ENCODE measurements around the gene GHR. TPM values are rescaled to one million over a fixed set of nuclear protein-coding genes. Genes with fewer than 3 reads are reported as not detected.

The GHR gene
- total RNA-seq, 3 donors from 2014 or later (not counting 1 experiment from before 2014, with no cell fraction given), result not detected

GRCh38 chr5:42494414-42494813 is 71.2 kb downstream of the GHR start:
- no peak for TF ChIP-seq CTCF (IDR thresholded peaks at IDR 0.05)
- Histone ChIP-seq H3K9me3 (ENCODE audit: control insufficient read depth, insufficient read depth, low read length) (no peaks in the 10 kb centered on the region), H3K4me1 (ENCODE audit: control insufficient read depth, insufficient read depth, low read length) (no peaks in the 10 kb centered on the region), H3K4me3 (ENCODE audit: low read length) (no peak overlapping the region), H3K36me3 (ENCODE audit: control insufficient read depth, insufficient read depth, low read length) (no peaks in the 10 kb centered on the region), H3K27ac (ENCODE audit: low read length) (no peak overlapping the region), H3K27me3 (ENCODE audit: control insufficient read depth, insufficient read depth, low read length) (no peaks in the 10 kb centered on the region)
- Mint-ChIP-seq H3K9me3 (no peaks in the 10 kb centered on the region), H3K4me3 (no peak overlapping the region), H3K4me1 (no peaks in the 10 kb centered on the region), H3K27me3 (ENCODE audit: low read depth in 2 of 2) (no peaks in the 10 kb centered on the region), H3K36me3 (no peaks in the 10 kb centered on the region), H3K27ac (no peak overlapping the region)
- 95% methylated on average over 2 of the region's 4 CpGs for WGBS (ENCODE audit: insufficient coverage)
- DNase-seq, result no peak
- intact Hi-C loops (cut with micrococcal nuclease), result no loop called here
- no peak for ATAC-seq

- Mint-ChIP-seq H3K4me1 (no peaks in the 10 kb centered on the region), H3K27ac (no peak overlapping the region), H3K4me3 (no peak overlapping the region), H3K27me3 (ENCODE audit: low read depth in 2 of 2) (no peaks in the 10 kb centered on the region), H3K9me3 (no peaks in the 10 kb centered on the region), H3K36me3 (no peaks in the 10 kb centered on the region)
- no peak for TF ChIP-seq CTCF (IDR thresholded peaks at IDR 0.05)
- intact Hi-C loops (cut with micrococcal nuclease), result no loop called here
- H3K9me3 ChIP-seq (ENCODE audit: control insufficient read depth, insufficient read depth, low read length), result no peaks in the 10 kb centered on the region
- DNase-seq (no peak), ATAC-seq (no peak)
- H3K27me3 ChIP-seq (ENCODE audit: control insufficient read depth, insufficient read depth, low read length), result no peaks in the 10 kb centered on the region
- no peaks in the 10 kb centered on the region for H3K36me3 ChIP-seq (ENCODE audit: control insufficient read depth, insufficient read depth, low read length)
- no peaks in the 10 kb centered on the region for H3K4me1 ChIP-seq (ENCODE audit: control insufficient read depth, insufficient read depth, low read length)
- WGBS (ENCODE audit: insufficient coverage), result 86% methylated on average over 2 of the region's 2 CpGs
- H3K27ac ChIP-seq (ENCODE audit: low read length), result no peak overlapping the region
- H3K4me3 ChIP-seq (ENCODE audit: low read length), result no peak overlapping the region
Measured at GRCh38 chr5:42495914-42496313, 72.7 kb downstream of the GHR start.

GRCh38 chr5:42496397-42497156 is 73.3 kb downstream of the GHR start:
- Histone ChIP-seq H3K27ac (ENCODE audit: low read length) (no peak overlapping the region), H3K27me3 (ENCODE audit: control insufficient read depth, insufficient read depth, low read length) (no peaks in the 10 kb centered on the region), H3K9me3 (ENCODE audit: control insufficient read depth, insufficient read depth, low read length) (no peaks in the 10 kb centered on the region), H3K4me3 (ENCODE audit: low read length) (no peak overlapping the region), H3K4me1 (ENCODE audit: control insufficient read depth, insufficient read depth, low read length) (no peaks in the 10 kb centered on the region), H3K36me3 (ENCODE audit: control insufficient read depth, insufficient read depth, low read length) (no peaks in the 10 kb centered on the region)
- Mint-ChIP-seq H3K27ac (no peak overlapping the region), H3K4me1 (no peaks in the 10 kb centered on the region), H3K9me3 (no peaks in the 10 kb centered on the region), H3K27me3 (ENCODE audit: low read depth in 2 of 2) (peaks cover 0 to 5% of the 10 kb centered on the region in 2 donors), H3K36me3 (no peaks in the 10 kb centered on the region), H3K4me3 (no peak overlapping the region)
- intact Hi-C loops (cut with micrococcal nuclease), result no loop called here
- 86% methylated on average over 4 of the region's 4 CpGs for WGBS (ENCODE audit: insufficient coverage)
- TF ChIP-seq CTCF (IDR thresholded peaks at IDR 0.05), result no peak
- DNase-seq (no peak), ATAC-seq (no peak)

- WGBS (ENCODE audit: insufficient coverage), result no CpG with 5 or more reads among the region's 1 CpG
Measured at GRCh38 chr5:42498000-42498399, 74.8 kb downstream of the GHR start.

More at GRCh38 chr5:42498000-42498399, 74.8 kb downstream of the GHR start:
- Mint-ChIP-seq H3K27ac (no peak overlapping the region), H3K4me3 (no peak overlapping the region), H3K4me1 (no peaks in the 10 kb centered on the region), H3K36me3 (no peaks in the 10 kb centered on the region), H3K27me3 (ENCODE audit: low read depth in 2 of 2) (peaks cover 0 to 12% of the 10 kb centered on the region in 2 donors), H3K9me3 (no peaks in the 10 kb centered on the region)
- no peak overlapping the region for H3K27ac ChIP-seq (ENCODE audit: low read length)
- H3K4me3 ChIP-seq (ENCODE audit: low read length), result no peak overlapping the region
- H3K4me1 ChIP-seq (ENCODE audit: control insufficient read depth, insufficient read depth, low read length), result no peaks in the 10 kb centered on the region
- no peaks in the 10 kb centered on the region for H3K9me3 ChIP-seq (ENCODE audit: control insufficient read depth, insufficient read depth, low read length)
- DNase-seq (no peak), ATAC-seq (no peak)
- no peaks in the 10 kb centered on the region for H3K36me3 ChIP-seq (ENCODE audit: control insufficient read depth, insufficient read depth, low read length)
- intact Hi-C loops (cut with micrococcal nuclease), result no loop called here
- no peak for TF ChIP-seq CTCF (IDR thresholded peaks at IDR 0.05)
- H3K27me3 ChIP-seq (ENCODE audit: control insufficient read depth, insufficient read depth, low read length), result no peaks in the 10 kb centered on the region
